T-cell (primary cell): Measurements from ENCODE around the gene CYSRT1. TPM values are rescaled to one million over a fixed set of nuclear protein-coding genes. Genes with fewer than 3 reads are reported as not detected.

Source experiments
- ATAC-seq, 4 experiments: fragments of 200-7000 bp in 3 of 4; fragments of 150-1000 bp in 1 of 4; cut with Tn5 transposase; replicated peaks in 1 of 4; 1 replicate in 3 of 4; 2 replicates in 1 of 4; pipeline ENCODE4 v1.10.0; 2021; ENCODE audit warnings: moderate library complexity in 3 of 4, mild to moderate bottlenecking in 2 of 4, moderate number of reproducible peaks in 1 of 4
- CTCF ChIA-PET, 2 donors: fragments of 300-600 bp; sonication (Branson Sonifier 250); formaldehyde crosslinking; loops; one replicate each; lab custom pipeline; 2022; ENCODE audit warnings: antibody characterized with exemption in 2 of 2; lab: Charles Lee
- POLR2A ChIA-PET, 2 donors: fragments of 300-600 bp; sonication (Branson Sonifier 250); formaldehyde crosslinking; loops; one replicate each; lab custom pipeline; 2022; ENCODE audit warnings: antibody characterized with exemption in 2 of 2; lab: Charles Lee
- DNase-seq, 35 experiments: peaks; one replicate each; pipeline versions ENCODE4 v3.0.0 to v3.0.0-alpha.2; 2013 to 2023
- H3K27ac ChIP-seq: one replicate; pipeline ENCODE4 v1.5.1; 2013; ENCODE audit warnings: low read length
- H3K27me3 ChIP-seq, 2 experiments: replicated peaks in 1 of 2; 1 replicate in 1 of 2; 2 replicates in 1 of 2; pipeline versions ENCODE4 v1.6.1 to v1.7.0; 2013; ENCODE audit warnings: low read length in 1 of 2, mixed read lengths in 1 of 2; ENCODE audit not compliant: control insufficient read depth in 2 of 2, insufficient read depth in 2 of 2; ENCODE audit errors: extremely low read depth in 1 of 2
- H3K36me3 ChIP-seq, 2 donors: 1 replicate in 1 of 2; 2 replicates in 1 of 2; pipeline versions ENCODE4 v1.6.1 to v1.7.0; 2013; ENCODE audit warnings: low read length in 1 of 2; ENCODE audit not compliant: control insufficient read depth in 2 of 2, insufficient read depth in 1 of 2; ENCODE audit errors: extremely low read depth in 1 of 2
- H3K4me1 ChIP-seq, 2 experiments: 1 replicate in 1 of 2; 2 replicates in 1 of 2; pipeline versions ENCODE4 v1.6.1 to v1.7.0; 2013; ENCODE audit warnings: low read length in 2 of 2, mixed read lengths in 1 of 2; ENCODE audit not compliant: insufficient read depth in 2 of 2, control insufficient read depth in 1 of 2; ENCODE audit errors: extremely low read depth in 1 of 2
- H3K4me3 ChIP-seq, 2 donors: 1 replicate in 1 of 2; 2 replicates in 1 of 2; pipeline versions ENCODE4 v1.5.1 to v1.7.0; 2013; ENCODE audit warnings: mild to moderate bottlenecking in 2 of 2, low read length in 1 of 2, moderate library complexity in 1 of 2; ENCODE audit not compliant: control insufficient read depth in 1 of 2; ENCODE audit errors: extremely low read depth in 1 of 2
- H3K9me3 ChIP-seq: 2 replicates; pipeline ENCODE4 v1.7.0; 2013
- H3K27ac Mint-ChIP-seq, 2 donors: one replicate each; pipeline ENCODE4 v1.8.0; 2020 to 2021; ENCODE audit warnings: mild to moderate bottlenecking in 2 of 2, mixed read lengths in 2 of 2
- H3K27me3 Mint-ChIP-seq, 2 donors: one replicate each; pipeline ENCODE4 v1.8.0; 2021 to 2022; ENCODE audit warnings: mixed read lengths in 2 of 2
- H3K36me3 Mint-ChIP-seq: one replicate; pipeline ENCODE4 v1.8.0; 2021; ENCODE audit warnings: mixed read lengths
- H3K4me1 Mint-ChIP-seq, 3 donors: one replicate each; pipeline ENCODE4 v1.8.0; 2020 to 2022; ENCODE audit warnings: mixed read lengths in 3 of 3, mild to moderate bottlenecking in 1 of 3
- H3K4me3 Mint-ChIP-seq, 3 donors: one replicate each; pipeline ENCODE4 v1.8.0; 2020 to 2022; ENCODE audit warnings: mild to moderate bottlenecking in 3 of 3, mixed read lengths in 3 of 3, moderate library complexity in 3 of 3
- H3K9me3 Mint-ChIP-seq, 3 donors: one replicate each; pipeline ENCODE4 v1.8.0; 2020 to 2022; ENCODE audit warnings: mixed read lengths in 3 of 3
- WGBS: methylation state at CpG from one replicate; pipeline ENCODE4 v1.1.5; 2013; ENCODE audit warnings: missing lambda C conversion rate; ENCODE audit not compliant: insufficient coverage; 5-methylcytosine and 5-hydroxymethylcytosine counted together
- total RNA-seq, 35 experiments: library from RNA in 6 of 35; stranded (reverse) in 6 of 35; fragments of 120-200 nt in 1 of 35; gene quantifications; one replicate each; pipeline versions ENCODE4 v1.2.1 to v1.2.4 and lab custom pipeline; 2013 to 2026

CYSRT1 gene
- total RNA-seq, 5 donors from 2014 or later (not counting 1 experiment from before 2014, with no cell fraction given): 0.32 to 0.58 (median 0.45) TPM; not detected in 1

GRCh38 chr9:137273611-137274320 lies 48.8 kb downstream of the CYSRT1 start:
- ATAC-seq (no peak), DNase-seq (no peak)
- Histone ChIP-seq H3K27me3 (peaks cover 0 to 29% of the 10 kb centered on the region in 2 experiments), H3K9me3 (no peaks in the 10 kb centered on the region), H3K27ac (no peak overlapping the region), H3K4me1 (peaks cover 20 to 38% of the 10 kb centered on the region in 2 experiments), H3K36me3 (peaks cover 22 to 28% of the 10 kb centered on the region in 2 donors), H3K4me3 (no peak overlapping the region)
- Mint-ChIP-seq H3K4me1 (peaks cover 27 to 45% (median 37%) of the 10 kb centered on the region in 3 donors), H3K27ac (no peak overlapping the region), H3K9me3 (no peaks in the 10 kb centered on the region), H3K36me3 (peaks cover 16% of the 10 kb centered on the region), H3K4me3 (no peak overlapping the region), H3K27me3 (peaks cover 0 to 16% of the 10 kb centered on the region in 2 donors)
- 82% methylated on average over 14 of the region's 15 CpGs for WGBS
- CTCF ChIA-PET: interaction anchor here in 1 of 2 donors (0.5 kb wide), 1 partner anchor 22 kb away, joined by 3 read pairs; no protein-coding TSS in a partner anchor
- POLR2A ChIA-PET: no interaction called here

- H3K36me3 ChIP-seq: peaks cover 16 to 18% of the 10 kb centered on the region in 2 donors
- CTCF ChIA-PET: no interaction called here
- DNase-seq: no peak
- H3K27me3 ChIP-seq: peaks cover 0 to 33% of the 10 kb centered on the region in 2 experiments
- WGBS: 93% methylated on average over 8 of the region's 10 CpGs
- Mint-ChIP-seq H3K9me3 (no peaks in the 10 kb centered on the region), H3K27ac (no peak overlapping the region), H3K4me3 (peak overlapping the region in 1 of 3 donors; percentile 40), H3K36me3 (peaks cover 4% of the 10 kb centered on the region), H3K4me1 (peaks cover 23 to 34% (median 31%) of the 10 kb centered on the region in 3 donors), H3K27me3 (peaks cover 0 to 16% of the 10 kb centered on the region in 2 donors)
- peaks cover 20 to 41% of the 10 kb centered on the region in 2 experiments for H3K4me1 ChIP-seq
- no peaks in the 10 kb centered on the region for H3K9me3 ChIP-seq
- POLR2A ChIA-PET: no interaction called here
- no peak overlapping the region for H3K27ac ChIP-seq
- no peak for ATAC-seq
- H3K4me3 ChIP-seq: no peak overlapping the region
Measured at GRCh38 chr9:137275203-137275587, 50.2 kb downstream of the CYSRT1 start.

Other genes starting within 250 kb of the CYSRT1 start
- gene PTGDS, start 247.7 kb upstream of the CYSRT1 start, total RNA-seq: 10 to 100 TPM in 4 of 5 donors, 1 to 10 TPM in 1; 9.6 to 56.6 (median 26.4) TPM
- gene LCNL1, start 242.2 kb upstream of the CYSRT1 start, total RNA-seq: 1 to 10 TPM in 3 of 5 donors, under 1 TPM in 2; 0.29 to 2.2 (median 1.3) TPM
- gene PAXX, start 232.8 kb upstream of the CYSRT1 start, total RNA-seq: 100 to 1,000 TPM in 4 of 5 donors, 10 to 100 TPM in 1; 81.3 to 173 (median 127) TPM
- gene CLIC3, start 228.6 kb upstream of the CYSRT1 start, total RNA-seq: 10 to 100 TPM in 2 of 5 donors, 1 to 10 TPM in 3; 5.4 to 24.7 (median 8.0) TPM
- 100 to 1,000 TPM in 3 of 5 donors, 10 to 100 TPM in 2; 58.6 to 138 (median 121) TPM for gene ABCA2, start 196.9 kb upstream of the CYSRT1 start, total RNA-seq
- 1 to 10 TPM; 1.1 to 7.7 (median 5.1) TPM for gene FUT7, start 193.1 kb upstream of the CYSRT1 start, total RNA-seq
- 10 to 100 TPM; 32.4 to 76.7 (median 57.0) TPM for gene NPDC1, start 179.0 kb upstream of the CYSRT1 start, total RNA-seq
- gene ENTPD2, start 171.1 kb upstream of the CYSRT1 start, total RNA-seq: under 1 TPM in 1 of 5 donors, not detected in 4; 0.32 TPM
- 1 to 10 TPM in 1 of 5 donors, under 1 TPM in 4; 0.33 to 1.0 (median 0.83) TPM for gene SAPCD2, start 154.6 kb upstream of the CYSRT1 start, total RNA-seq
- 10 to 100 TPM; 11.3 to 32.8 (median 19.3) TPM for gene UAP1L1, start 147.7 kb upstream of the CYSRT1 start, total RNA-seq
- gene MAN1B1, start 138.2 kb upstream of the CYSRT1 start, total RNA-seq: 10 to 100 TPM; 62.0 to 91.5 (median 84.8) TPM
- 100 to 1,000 TPM; 246 to 469 (median 425) TPM for gene DPP7, start 110.4 kb upstream of the CYSRT1 start, total RNA-seq
- gene GRIN1, start 86.0 kb upstream of the CYSRT1 start, total RNA-seq: not detected
- not detected for gene LRRC26, start 55.1 kb upstream of the CYSRT1 start, total RNA-seq
- not detected for gene TMEM210, start 53.1 kb upstream of the CYSRT1 start, total RNA-seq
- 100 to 1,000 TPM; 133 to 142 (median 141) TPM for gene ANAPC2, start 36.6 kb upstream of the CYSRT1 start, total RNA-seq
- gene SSNA1, start 36.5 kb upstream of the CYSRT1 start, total RNA-seq: 10 to 100 TPM; 37.0 to 71.6 (median 64.0) TPM
- 10 to 100 TPM in 3 of 5 donors, 1 to 10 TPM in 2; 5.8 to 12.8 (median 12.1) TPM for gene TPRN, start 24.4 kb upstream of the CYSRT1 start, total RNA-seq
- 10 to 100 TPM; 23.7 to 44.7 (median 42.1) TPM for gene TMEM203, start 19.5 kb upstream of the CYSRT1 start, total RNA-seq
- gene NDOR1, start 19.5 kb upstream of the CYSRT1 start, total RNA-seq: 10 to 100 TPM; 27.6 to 46.7 (median 45.4) TPM
- 1 to 10 TPM in 3 of 5 donors, under 1 TPM in 2; 0.56 to 1.6 (median 1.5) TPM for gene RNF208, start 2.9 kb upstream of the CYSRT1 start, total RNA-seq
- gene RNF224, start 2.3 kb downstream of the CYSRT1 start, total RNA-seq: not detected
- not detected for gene SLC34A3, start 5.7 kb downstream of the CYSRT1 start, total RNA-seq
- 100 to 1,000 TPM in 2 of 5 donors, 10 to 100 TPM in 3; 50.6 to 118 (median 95.3) TPM for gene TUBB4B, start 16.1 kb downstream of the CYSRT1 start, total RNA-seq
- under 1 TPM in 1 of 5 donors, not detected in 4; 0.54 TPM for gene STPG3, start 26.1 kb downstream of the CYSRT1 start, total RNA-seq
- gene NELFB, start 30.2 kb downstream of the CYSRT1 start, total RNA-seq: 10 to 100 TPM; 36.1 to 62.2 (median 58.8) TPM
- 1 to 10 TPM; 2.2 to 5.6 (median 3.2) TPM for gene TOR4A, start 52.6 kb downstream of the CYSRT1 start, total RNA-seq
- 1 to 10 TPM in 4 of 5 donors, under 1 TPM in 1; 0.55 to 2.7 (median 1.7) TPM for gene NRARP, start 77.1 kb downstream of the CYSRT1 start, total RNA-seq
- gene EXD3, start 198.0 kb downstream of the CYSRT1 start, total RNA-seq: 10 to 100 TPM; 18.5 to 43.8 (median 38.0) TPM
- gene NOXA1, start 198.2 kb downstream of the CYSRT1 start, total RNA-seq: 10 to 100 TPM in 2 of 5 donors, 1 to 10 TPM in 3; 6.4 to 11.7 (median 8.1) TPM
- gene ENTPD8, start 216.2 kb downstream of the CYSRT1 start, total RNA-seq: not detected
- 10 to 100 TPM; 40.5 to 89.5 (median 51.7) TPM for gene NSMF, start 234.2 kb downstream of the CYSRT1 start, total RNA-seq